K562 (cell line): ENCODE measurements around the gene TMEM101. TPM values are rescaled to one million over a fixed set of nuclear protein-coding genes. Genes with fewer than 3 reads are reported as not detected.
A peak's percentile ranks its signal among the peaks of the same experiment; 100 is the strongest.

Experiments
- ATAC-seq: fragments of 200-7000 bp; cut with Tn5 transposase; 3 replicates; pipeline ENCODE4 v1.9.1; 2020; ENCODE audit warnings: moderate library complexity
- BruUV-seq: library from RNA; stranded (reverse); fragments of 400-500 nt; replicated peaks from 2 replicates; lab custom pipeline; 2021; lab: Mats Ljungman, UMichigan
- CTCF ChIA-PET: fragments of 300-600 bp; formaldehyde crosslinking; extraction: SDS; loops from one replicate; lab custom pipeline; 2021; ENCODE audit warnings: low intra/inter-chr PET ratio; lab: Yijun Ruan, JAX
- POLR2A ChIA-PET: fragments of 300-600, 350-650 bp; sonication (Branson Sonifier 250); formaldehyde crosslinking; extraction: SDS; loops from one replicate; lab custom pipeline; 2021; ENCODE audit warnings: antibody characterized with exemption, inconsistent platforms; lab: Yijun Ruan, JAX
- DNase-seq, 4 experiments: peaks; one replicate each; pipeline versions ENCODE4 v3.0.0 to v3.0.0-alpha.2; 2011 to 2018; ENCODE audit warnings: low spot score in 3 of 4, mixed read lengths in 3 of 4; ENCODE audit errors: extremely low read depth in 1 of 4
- FAIRE-seq: peaks from 2 replicates; lab custom pipeline; 2011; peaks lifted over from hg19 to GRCh38; lab: Jason Lieb, UNC
- H2AFZ ChIP-seq: 2 replicates; pipeline ENCODE4 v1.6.0; 2011; ENCODE audit warnings: low read depth, low read length, control low read depth, inconsistent platforms
- H3K27ac ChIP-seq: fragments of 200-600 bp; 3 replicates; pipeline ENCODE4 v1.8.0; 2011; ENCODE audit warnings: low read depth, mild to moderate bottlenecking, control low read depth, inconsistent platforms, low read length, moderate library complexity, mixed read lengths; ENCODE audit errors: extremely low read depth
- H3K27me3 ChIP-seq, 2 experiments: fragments of 300-600 bp in 1 of 2; 2 replicates in 1 of 2; 3 replicates in 1 of 2; pipeline versions ENCODE4 v1.6.0 to v1.8.0; 2011; ENCODE audit warnings: inconsistent platforms in 2 of 2, low read length in 2 of 2, mild to moderate bottlenecking in 1 of 2, mixed read lengths in 1 of 2, moderate library complexity in 1 of 2; ENCODE audit not compliant: control insufficient read depth in 2 of 2, insufficient read depth in 2 of 2
- H3K36me3 ChIP-seq: fragments of 300-600 bp; 3 replicates; pipeline ENCODE4 v1.8.0; 2011; ENCODE audit warnings: mild to moderate bottlenecking, low read length, inconsistent platforms; ENCODE audit not compliant: control insufficient read depth, insufficient read depth
- H3K4me1 ChIP-seq, 2 experiments: fragments of 200-600 bp in 1 of 2; replicated peaks in 1 of 2; 2 replicates in 1 of 2; 3 replicates in 1 of 2; pipeline versions ENCODE4 v1.5.1 to v1.8.0; 2011; ENCODE audit warnings: inconsistent platforms in 2 of 2, low read length in 2 of 2, mild to moderate bottlenecking in 1 of 2, mixed read lengths in 1 of 2, moderate library complexity in 1 of 2; ENCODE audit not compliant: control insufficient read depth in 2 of 2, insufficient read depth in 2 of 2
- H3K4me2 ChIP-seq: 2 replicates; pipeline ENCODE4 v1.6.1; 2011; ENCODE audit warnings: low read length, control low read depth, inconsistent platforms, mixed read lengths; ENCODE audit not compliant: insufficient read depth
- H3K4me3 ChIP-seq: fragments of 200-600 bp; sonication (generic), shearing (Covaris generic); 2 replicates; pipeline ENCODE4 v1.5.1; 2016; ENCODE audit warnings: control low read depth, inconsistent platforms
- H3K79me2 ChIP-seq: fragments of 200-600 bp; 3 replicates; pipeline ENCODE4 v1.8.0; 2011; ENCODE audit warnings: low read length, inconsistent platforms; ENCODE audit not compliant: control insufficient read depth, insufficient read depth
- H3K9ac ChIP-seq, 2 experiments: 2 replicates each; pipeline versions ENCODE4 v1.6.0 to v1.6.1; 2011; ENCODE audit warnings: low read depth in 2 of 2, low read length in 2 of 2, control low read depth in 1 of 2, inconsistent platforms in 1 of 2, mild to moderate bottlenecking in 1 of 2, mixed read lengths in 1 of 2; ENCODE audit not compliant: insufficient read depth in 1 of 2
- H3K9me1 ChIP-seq: one replicate; pipeline ENCODE4 v1.6.0; 2011; ENCODE audit warnings: inconsistent platforms, mild to moderate bottlenecking, low read length, moderate library complexity; ENCODE audit not compliant: control insufficient read depth, insufficient read depth
- H3K9me3 ChIP-seq: replicated peaks from 2 replicates; pipeline ENCODE4 v1.5.1; 2011; ENCODE audit warnings: low read depth, low read length, inconsistent platforms; ENCODE audit not compliant: control insufficient read depth, insufficient read depth
- H4K20me1 ChIP-seq: replicated peaks from 2 replicates; pipeline ENCODE4 v1.6.1; 2011; ENCODE audit warnings: low read length, inconsistent platforms, mixed read lengths; ENCODE audit not compliant: control insufficient read depth, insufficient read depth
- CBFA2T2 ChIP-seq: fragments of 450-650 bp; conservative IDR thresholded peaks from 2 replicates; pipeline ENCODE4 v1.6.1; 2017; ENCODE audit warnings: mild to moderate bottlenecking
- CTBP1 ChIP-seq: fragments of 450-650 bp; IDR thresholded peaks from 2 replicates; pipeline ENCODE4 v1.6.1; 2016; ENCODE audit warnings: borderline replicate concordance
- ETV6 ChIP-seq, 3 experiments: fragments of 150-350 bp in 1 of 3; sonication (generic) in 1 of 3; formaldehyde crosslinking in 1 of 3; IDR thresholded peaks; 2 replicates each; pipeline versions ENCODE4 v1.6.1 to v1.8.0; 2014 to 2022; ENCODE audit warnings: borderline replicate concordance in 2 of 3, low read depth in 2 of 3, antibody characterized with exemption in 1 of 3, low read length in 1 of 3, mild to moderate bottlenecking in 1 of 3, missing genetic modification reagents in 1 of 3
- FOSL1 ChIP-seq: fragments of 200-800 bp; sonication (Bioruptor generic); conservative IDR thresholded peaks from 2 replicates; pipeline ENCODE4 v1.6.1; 2016; ENCODE audit warnings: missing genetic modification characterization, missing compliant biosample characterization
- MEIS2 ChIP-seq: fragments of 450-650 bp; IDR thresholded peaks from 2 replicates; pipeline ENCODE4 v1.6.1; 2014; ENCODE audit warnings: mild to moderate bottlenecking; ENCODE audit not compliant: partially characterized antibody
- ZNF316 ChIP-seq: fragments of 450-650 bp; IDR thresholded peaks from 2 replicates; pipeline ENCODE4 v1.6.1; 2016
- ZNF57 ChIP-seq: fragments of 450-650 bp; formaldehyde crosslinking; IDR thresholded peaks from 2 replicates; pipeline ENCODE4 v1.4.0; 2020; ENCODE audit warnings: mild to moderate bottlenecking, moderate library complexity
- WGBS: fragments of 100-300 bp; shearing (Covaris generic); methylation state at CpG from one replicate; pipeline ENCODE4 v1.1.6; 2016; ENCODE audit warnings: low coverage, mixed read lengths; ENCODE audit not compliant: insufficient coverage; ENCODE audit errors: missing lambda C conversion rate; 5-methylcytosine and 5-hydroxymethylcytosine counted together
- in situ Hi-C: fragments of 300-500 bp; cut with MboI; formaldehyde crosslinking; loops from 4 replicates; pipeline ENCODE4 v1.15.0; 2018; ENCODE audit warnings: inconsistent platforms, mixed read lengths
- intact Hi-C: fragments of 100-400 bp; cut with micrococcal nuclease; formaldehyde crosslinking; loops from 2 replicates; pipeline ENCODE4 v1.14.2; 2022
- polyA plus RNA-seq, 8 experiments: library from polyadenylated mRNA; depleted of rRNA in 4 of 8; stranded (reverse) in 5 of 8; unstranded in 3 of 8; fragments of >200 nt; fragmentation: Nextera tagmentation in 2 of 8; fragmentation: Illumina TruSeq in 1 of 8; extraction: Ambion mirVana in 2 of 8; extraction: Trizol in 1 of 8; gene quantifications; 2 replicates each; pipeline versions ENCODE4 v1.2.1 to v1.2.3, GENCODE V29; 2011 to 2014; ENCODE audit warnings: inconsistent platforms in 1 of 8, missing spikeins in 1 of 8
- total RNA-seq, 7 experiments: library from RNA; depleted of rRNA in 6 of 7; stranded (reverse); fragments of >200 nt in 6 of 7; fragmentation: Illumina TruSeq in 2 of 7; extraction: Trizol in 2 of 7; gene quantifications; 2 replicates each; pipeline versions ENCODE4 v1.2.1 to v1.2.3, GENCODE V29; 2011 to 2021; ENCODE audit warnings: low replicate concordance in 1 of 7

Gene TMEM101
- total and polyA plus RNA-seq, 9 of the 15 experiments (the other 6 are each of a cell fraction or from before 2014, with no cell fraction given), result 21.2 to 110 (median 37.8) TPM

DNA sequence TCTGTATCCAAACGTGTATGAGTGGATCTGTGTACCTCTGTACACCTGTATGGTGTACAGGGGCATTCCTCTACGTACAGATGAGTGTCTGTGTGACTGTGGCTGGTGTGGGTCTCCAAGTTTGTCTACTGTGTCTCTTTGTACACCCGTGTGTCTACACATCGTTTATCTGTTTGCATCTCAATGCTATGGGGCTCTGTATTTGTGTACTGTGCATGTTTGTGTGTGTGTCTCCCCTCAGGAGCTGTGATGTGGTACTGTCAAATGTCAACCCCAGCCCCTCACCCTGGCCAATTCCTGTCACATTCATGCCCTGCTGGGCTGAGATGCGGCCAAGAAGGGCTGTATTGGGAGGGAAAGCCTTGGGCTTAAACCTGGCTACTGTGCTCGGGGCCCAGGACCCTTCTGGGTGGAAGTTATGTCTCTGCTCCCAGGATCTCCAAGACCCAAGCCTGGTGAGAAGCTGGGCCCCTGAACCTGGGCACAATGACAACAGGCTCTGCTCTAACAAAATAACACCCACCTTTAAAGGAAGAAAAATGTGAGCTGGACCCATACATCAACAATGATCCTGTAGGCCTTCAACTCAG is 13.8 kb downstream of the TMEM101 start (continued):
- TF ChIP-seq ETV6 (IDR thresholded peaks at IDR 0.05; ENCODE audit: borderline replicate concordance in 1 of 2, low read depth in 2 of 2, low read length in 1 of 2), result no peak
- TF ChIP-seq ETV6 (CRISPR knock-in tag; IDR thresholded peaks at IDR 0.05; ENCODE audit: borderline replicate concordance), result no peak

DNA sequence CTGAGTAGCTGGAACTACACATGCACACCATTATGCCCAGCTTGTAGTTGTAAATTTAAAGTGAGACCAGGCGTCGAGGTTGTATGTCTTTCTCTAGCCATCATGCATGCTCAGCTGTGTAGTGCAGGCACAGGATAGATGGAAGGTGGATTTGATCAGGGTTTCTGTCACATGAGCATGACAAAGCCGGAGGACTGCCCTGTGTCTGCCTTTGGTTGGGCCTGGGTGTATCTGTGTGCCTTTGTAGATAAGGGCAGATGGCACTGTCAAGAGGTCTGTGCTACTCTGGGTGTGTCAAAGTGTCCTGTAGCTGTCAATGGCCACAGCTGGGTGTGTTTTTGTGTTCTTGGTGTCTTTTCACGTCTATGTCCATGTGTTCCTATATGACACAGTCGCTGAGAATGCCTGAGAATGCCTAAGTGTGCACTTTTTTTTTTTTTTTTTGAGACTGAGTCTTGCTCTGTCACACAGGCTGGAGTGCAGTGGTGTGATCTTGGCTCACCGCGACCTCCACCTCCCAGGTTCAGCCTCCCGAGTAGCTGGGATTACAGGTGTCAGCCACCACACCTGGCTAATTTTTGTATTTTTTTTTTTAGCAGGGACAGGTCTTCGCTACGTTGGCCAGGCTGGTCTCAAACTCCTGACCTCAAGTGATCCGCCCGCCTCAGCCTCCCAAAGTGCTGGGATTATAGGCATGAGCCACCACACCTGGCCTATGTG is 14.5 kb downstream of the TMEM101 start:
- FAIRE-seq (no peak), ATAC-seq (peak; percentile 60), DNase-seq (peak in 2 of 4 experiments; percentile 37 to 52)
- WGBS, result 48% methylated on average over 12 of the region's 12 CpGs
- no peak overlapping the region for H3K4me3 ChIP-seq
- no peaks in the 10 kb centered on the region for H3K9me3 ChIP-seq
- ChIA-PET CTCF (no interaction called here), POLR2A (interaction anchor here (0.6 to 1.2 kb wide), 2 partner anchors 12 to 187 kb away, joined by 3 read pairs; partner anchors contain the start of gene TMUB2)
- BruUV-seq, result no TSS peak
- H3K27ac ChIP-seq, result no peak overlapping the region
- H4K20me1 ChIP-seq, result no peaks in the 10 kb centered on the region
- H3K79me2 ChIP-seq, result no peaks in the 10 kb centered on the region
- H3K9me1 ChIP-seq, result no peaks in the 10 kb centered on the region
- peak overlapping the region in 1 of 2 experiments; percentile 1; a peak in 1 of 4 replicates for H3K9ac ChIP-seq
- H2AFZ ChIP-seq, result no peak overlapping the region
- in situ Hi-C loops (no loop called here), intact Hi-C loops (no loop called here)
- H3K36me3 ChIP-seq, result no peaks in the 10 kb centered on the region
- H3K4me1 ChIP-seq, result peaks cover 5 to 13% of the 10 kb centered on the region in 2 experiments; a peak in 3 of 5 replicates
- H3K4me2 ChIP-seq, result peak overlapping the region; percentile 3; the same call in 1 of the 2 replicates
- H3K27me3 ChIP-seq, result no peaks in the 10 kb centered on the region; a peak in 1 of 5 replicates
- no peak for TF ChIP-seq ZNF57 (CRISPR knock-in tag)
- peak; percentile 52 for TF ChIP-seq FOSL1 (tag)
- 0 out of 2 replicates have a peak, but pooled peaks have one; percentile 23 for TF ChIP-seq CTBP1
- peak; percentile 25 for TF ChIP-seq MEIS2
- TF ChIP-seq CBFA2T2, result peak; percentile 62
- TF ChIP-seq ZNF316, result 0 out of 2 replicates have a peak, but pooled peaks have one; percentile 17
